ENCODE measurements around the gene CNTNAP2.

DNA sequence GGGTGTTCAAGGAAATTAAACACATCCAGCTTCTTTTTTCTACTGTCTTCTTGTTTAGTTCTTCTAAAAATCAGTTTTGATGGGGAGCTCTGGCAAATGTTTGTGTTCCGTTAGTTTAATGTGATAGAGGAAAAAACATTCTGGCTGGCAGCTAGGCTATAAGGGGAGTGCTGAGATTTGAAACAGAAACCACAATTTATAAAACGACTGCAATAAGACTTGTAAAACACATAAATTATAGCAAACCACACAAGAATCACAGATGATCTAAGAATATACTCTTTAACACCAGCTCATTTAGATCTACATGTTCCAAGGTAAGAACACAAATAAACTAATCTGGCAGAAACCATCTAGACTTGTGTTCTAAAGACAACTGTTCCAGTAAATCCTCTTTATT is 425.5 kb downstream of the CNTNAP2 start:
- TF ChIP-seq, protein P1, sequence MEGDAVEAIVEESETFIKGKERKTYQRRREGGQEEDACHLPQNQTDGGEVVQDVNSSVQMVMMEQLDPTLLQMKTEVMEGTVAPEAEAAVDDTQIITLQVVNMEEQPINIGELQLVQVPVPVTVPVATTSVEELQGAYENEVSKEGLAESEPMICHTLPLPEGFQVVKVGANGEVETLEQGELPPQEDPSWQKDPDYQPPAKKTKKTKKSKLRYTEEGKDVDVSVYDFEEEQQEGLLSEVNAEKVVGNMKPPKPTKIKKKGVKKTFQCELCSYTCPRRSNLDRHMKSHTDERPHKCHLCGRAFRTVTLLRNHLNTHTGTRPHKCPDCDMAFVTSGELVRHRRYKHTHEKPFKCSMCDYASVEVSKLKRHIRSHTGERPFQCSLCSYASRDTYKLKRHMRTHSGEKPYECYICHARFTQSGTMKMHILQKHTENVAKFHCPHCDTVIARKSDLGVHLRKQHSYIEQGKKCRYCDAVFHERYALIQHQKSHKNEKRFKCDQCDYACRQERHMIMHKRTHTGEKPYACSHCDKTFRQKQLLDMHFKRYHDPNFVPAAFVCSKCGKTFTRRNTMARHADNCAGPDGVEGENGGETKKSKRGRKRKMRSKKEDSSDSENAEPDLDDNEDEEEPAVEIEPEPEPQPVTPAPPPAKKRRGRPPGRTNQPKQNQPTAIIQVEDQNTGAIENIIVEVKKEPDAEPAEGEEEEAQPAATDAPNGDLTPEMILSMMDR (IDR thresholded peaks at IDR 0.05 in 4 of 5, conservative IDR thresholded peaks at IDR 0.05 in 1 of 5): no peak
- no peak for TF ChIP-seq POLR2A (IDR thresholded peaks at IDR 0.05)

Measured in gastrocnemius medialis (tissue), 4 donors.